ENCODE measurements around the gene ZDHHC8.
A peak's percentile ranks its signal among the peaks of the same experiment; 100 is the strongest.

ZDHHC8 gene

DNA sequence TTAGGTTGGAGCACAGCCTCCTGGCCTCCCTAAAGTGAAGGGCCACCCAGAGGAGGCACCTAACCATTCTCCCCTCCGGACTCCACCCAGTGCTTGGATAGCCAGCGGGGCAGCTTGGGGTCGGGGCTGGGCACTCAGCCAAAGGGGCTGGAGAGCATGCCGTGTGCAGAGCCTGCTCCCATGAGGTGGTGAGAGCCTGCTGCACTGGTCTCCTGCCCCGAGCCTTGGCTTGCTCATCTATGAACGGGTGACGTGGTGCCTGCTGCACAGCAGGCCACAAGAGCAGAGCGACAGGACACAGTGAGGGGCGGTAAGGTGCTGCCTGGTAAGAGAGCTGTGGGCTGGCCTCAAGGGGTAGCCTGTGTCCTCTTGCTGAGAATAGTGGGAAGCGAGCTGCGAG, 33.3 kb downstream of the ZDHHC8 start:
- DNase-seq: no peak

DNA sequence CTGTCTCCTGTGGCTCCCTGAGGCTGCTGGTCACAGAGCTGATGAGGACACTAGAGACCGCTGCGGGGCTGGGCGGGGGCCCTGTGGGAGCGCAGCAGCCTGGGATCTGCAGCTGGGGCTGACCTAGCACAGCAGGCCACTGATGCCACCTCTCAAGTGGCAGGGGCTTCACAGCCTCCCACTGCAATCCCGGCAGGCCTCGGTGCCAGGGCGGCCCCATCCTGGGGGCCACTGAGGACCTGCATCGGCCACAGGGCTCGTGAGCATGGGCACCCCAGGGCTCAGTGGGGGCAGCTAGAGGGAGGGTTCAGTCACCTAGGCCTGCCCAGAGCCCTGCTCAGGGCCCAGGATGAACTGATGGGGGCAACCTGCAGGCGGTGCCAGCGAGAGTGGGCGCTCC, 33.8 kb downstream of the ZDHHC8 start:
- no peak for DNase-seq

DNA sequence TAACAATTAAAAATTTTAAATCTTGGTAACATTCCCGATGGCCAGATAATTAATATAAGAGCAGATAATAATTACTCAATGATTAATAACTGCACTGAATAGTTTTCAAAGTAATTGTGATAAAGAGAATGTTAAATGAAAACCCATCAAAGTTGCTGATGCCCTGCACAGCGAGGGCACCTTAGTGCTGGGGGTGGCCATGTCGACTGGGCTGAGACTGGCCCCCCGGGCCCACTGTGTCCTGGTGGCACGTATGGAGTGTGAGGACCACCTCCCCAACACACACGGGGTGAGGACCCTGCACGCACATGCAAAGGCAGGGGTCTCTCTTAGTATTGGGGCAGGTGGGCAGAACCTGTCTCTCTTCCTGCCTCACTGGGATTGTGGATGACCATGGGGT, 34.3 kb downstream of the ZDHHC8 start:
- no peak for DNase-seq

GRCh38 chr22:20166703-20167102, 35.1 kb downstream of the ZDHHC8 start:
- DNase-seq: no peak

GRCh38 chr22:20167643-20168322, 36.2 kb downstream of the ZDHHC8 start:
- DNase-seq: no peak

DNA sequence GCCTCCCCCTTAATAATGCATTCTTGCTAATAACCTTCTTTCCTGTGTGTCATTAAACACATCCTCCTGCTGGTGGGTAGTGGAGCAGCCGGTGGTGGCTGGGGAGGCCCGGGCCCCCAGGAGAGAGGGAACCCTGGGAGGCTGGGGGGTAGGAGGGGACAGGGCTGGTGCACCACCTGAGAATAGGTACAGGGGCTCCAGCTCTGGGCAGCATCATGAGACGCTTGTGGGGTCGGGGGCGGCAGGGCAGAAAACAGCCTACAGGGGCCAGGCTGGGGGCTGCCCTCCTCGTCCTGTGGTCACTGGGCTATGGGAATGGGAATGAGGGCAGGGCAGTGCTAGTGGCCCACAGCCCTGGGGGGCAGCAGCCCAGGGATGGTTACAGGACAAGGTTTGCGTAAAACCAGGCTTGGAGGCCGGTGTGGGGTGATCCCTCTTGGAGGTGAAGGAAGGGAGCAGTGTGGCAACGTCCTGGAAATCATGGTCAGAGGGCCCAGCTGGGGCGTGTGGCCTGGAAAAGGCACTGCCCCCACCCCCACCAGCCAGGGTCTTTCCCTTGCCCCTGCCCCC, 37.7 kb downstream of the ZDHHC8 start:
- no peak for DNase-seq

- DNase-seq: no peak
Observed at GRCh38 chr22:20170170-20170569, 38.6 kb downstream of the ZDHHC8 start.

DNA sequence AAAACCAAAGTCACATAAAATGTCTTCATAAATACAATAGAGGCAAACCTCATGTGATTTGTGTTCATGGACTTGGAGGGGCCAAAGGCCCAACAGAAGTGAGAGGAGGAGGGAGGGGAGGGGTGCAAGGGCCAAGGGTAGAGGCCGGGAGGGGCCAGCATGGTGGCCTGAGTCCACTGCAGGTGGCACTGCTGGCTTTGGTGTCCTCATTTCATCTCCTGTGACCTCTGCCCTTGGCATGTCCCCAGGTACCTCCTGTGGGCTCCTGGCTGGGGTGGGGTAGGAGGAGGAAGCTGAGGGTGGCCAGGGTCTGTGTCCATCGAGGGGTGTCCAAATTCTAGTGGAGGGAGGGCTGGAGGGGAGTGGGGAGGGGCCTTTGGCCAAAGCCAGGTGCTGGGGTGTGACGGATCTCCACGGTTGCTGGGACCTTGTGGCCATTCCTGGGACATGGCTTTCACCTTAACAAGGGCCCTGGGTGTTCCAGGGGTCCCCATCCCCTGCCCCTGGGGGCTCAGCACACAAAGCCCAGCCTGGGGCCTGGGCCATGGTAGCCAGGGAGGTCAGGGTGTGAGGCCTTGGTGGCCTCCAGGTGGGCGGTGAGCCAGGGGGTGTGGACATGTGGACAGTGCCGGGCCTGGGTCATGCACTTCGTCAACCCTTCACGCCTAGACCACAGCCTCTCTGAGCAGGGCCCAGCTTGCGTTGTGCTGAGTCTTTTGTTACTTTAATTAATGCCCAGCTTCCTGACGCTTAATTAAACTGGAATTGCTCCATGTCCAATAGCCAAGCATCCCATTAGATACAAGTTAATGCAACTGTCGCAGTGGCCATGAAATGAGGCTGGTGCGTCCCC, 39.9 kb downstream of the ZDHHC8 start:
- DNase-seq: no peak

GRCh38 chr22:20172141-20172613, 40.6 kb downstream of the ZDHHC8 start:
- DNase-seq: no peak

DNA sequence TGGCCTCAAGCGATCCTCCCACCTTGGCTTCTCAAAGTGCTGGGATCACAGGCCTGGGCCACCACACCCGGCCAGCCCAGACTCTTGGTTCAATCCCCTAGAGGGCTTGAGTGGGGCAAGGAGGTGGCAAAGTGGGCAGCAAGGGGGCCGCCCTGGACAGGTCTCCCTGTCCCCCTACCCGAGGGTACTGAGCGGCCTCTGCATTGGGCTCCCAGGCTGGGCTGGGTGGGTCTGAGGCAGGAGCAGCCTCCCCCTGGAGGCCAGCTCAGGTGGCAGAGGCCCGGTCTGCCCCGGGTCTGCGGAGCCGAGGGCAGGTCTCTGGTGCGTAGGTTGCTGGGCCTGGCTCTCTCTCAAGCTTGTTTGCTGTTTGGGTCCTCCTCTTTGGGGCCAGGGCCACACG, 41.6 kb downstream of the ZDHHC8 start:
- no peak for DNase-seq

DNA sequence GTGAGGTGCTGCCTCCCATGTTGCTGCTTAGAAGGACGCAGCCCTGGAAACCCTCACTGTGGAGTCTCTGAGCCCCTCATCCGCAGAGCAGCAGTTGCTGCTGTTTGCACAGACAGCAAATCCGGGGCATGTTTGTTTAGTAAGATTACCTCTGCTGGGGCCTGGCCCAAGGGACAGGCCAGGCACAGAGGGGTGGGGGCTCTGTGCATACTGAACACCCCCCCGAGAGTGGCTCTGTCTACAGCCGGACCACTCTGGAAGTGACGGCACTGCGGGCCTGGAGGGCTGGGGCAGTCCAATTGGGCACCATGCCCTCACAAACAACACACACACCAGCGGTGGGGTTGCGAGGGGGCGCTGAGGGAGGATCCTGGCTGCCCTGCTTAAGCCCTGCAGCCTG, 42.2 kb downstream of the ZDHHC8 start:
- DNase-seq: no peak

DNA sequence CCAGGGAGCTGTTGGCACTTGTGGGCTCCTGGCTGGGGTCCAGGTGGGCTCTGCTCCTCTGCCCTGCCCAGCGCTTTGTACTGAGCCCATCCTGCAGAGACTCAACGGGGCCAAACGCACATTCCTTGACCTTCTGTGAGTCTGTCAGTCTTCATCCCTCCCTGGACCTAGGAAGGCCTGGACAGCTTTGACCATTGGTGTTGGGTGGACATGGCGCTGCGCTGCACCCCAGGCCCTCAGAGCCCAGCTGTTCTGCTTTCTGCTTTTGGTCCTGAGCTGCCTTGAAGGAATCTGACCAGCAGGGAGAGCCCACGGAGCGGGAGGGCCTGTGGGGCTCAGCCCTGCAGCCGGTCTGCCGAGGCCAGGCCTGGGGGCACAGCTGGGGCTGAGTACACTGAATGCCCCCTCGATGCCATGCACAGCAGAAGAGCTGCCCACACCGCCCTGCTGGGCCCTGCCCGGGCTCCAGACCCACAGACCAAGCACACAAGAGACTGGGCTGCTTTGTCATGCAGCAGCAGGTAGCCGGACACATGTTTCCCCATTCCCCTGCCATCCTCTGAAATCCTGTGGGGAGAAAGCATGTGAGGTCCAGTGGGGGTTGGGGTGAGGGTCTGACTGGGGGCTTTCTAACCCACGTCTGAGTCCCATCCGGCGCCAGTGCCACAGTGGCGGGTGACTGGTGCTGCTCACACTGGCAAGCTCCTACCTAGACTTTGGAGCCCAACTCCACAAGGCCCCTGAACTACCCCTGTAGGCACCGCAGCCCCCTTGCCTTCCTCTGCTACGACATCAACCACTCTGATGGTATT, 43.4 kb downstream of the ZDHHC8 start:
- no peak for DNase-seq

GRCh38 chr22:20175597-20175900, 43.9 kb downstream of the ZDHHC8 start:
- DNase-seq: no peak

GRCh38 chr22:20176421-20177085, 44.9 kb downstream of the ZDHHC8 start:
- no peak for DNase-seq

GRCh38 chr22:20177217-20177911, 45.8 kb downstream of the ZDHHC8 start:
- no peak for DNase-seq

- DNase-seq: no peak
Observed at GRCh38 chr22:20178075-20178914, 46.7 kb downstream of the ZDHHC8 start.

- DNase-seq: no peak
Observed at GRCh38 chr22:20178915-20179227, 47.3 kb downstream of the ZDHHC8 start.

- no peak for DNase-seq
Observed at GRCh38 chr22:20179455-20180244, 48.0 kb downstream of the ZDHHC8 start.

GRCh38 chr22:20180245-20180630, 48.6 kb downstream of the ZDHHC8 start:
- DNase-seq: no peak

- peak; percentile 75 for DNase-seq
Observed at GRCh38 chr22:20180640-20181039, 49.0 kb downstream of the ZDHHC8 start.

Measured in inflammatory macrophage treated with lipopolysaccharide for 4 hours (primary cell).